Neural cell (in vitro differentiated cells): ENCODE results near the gene C22orf39. TPM values are rescaled to one million over a fixed set of nuclear protein-coding genes. Genes with fewer than 3 reads are reported as not detected.

Source experiments
- H2AFZ ChIP-seq: fragments of 200-600, 300-800 bp; sonication (generic), shearing (Covaris generic); 2 replicates; pipeline ENCODE4 v1.6.0; 2014; ENCODE audit warnings: low read depth, mild to moderate bottlenecking, antibody characterized with exemption, low read length, moderate library complexity
- H3F3A ChIP-seq: fragments of 200-600 bp; shearing (Covaris generic); 2 replicates; pipeline ENCODE4 v1.6.1; 2016; ENCODE audit warnings: mild to moderate bottlenecking, moderate library complexity, mixed read lengths, antibody characterized with exemption, low read length; ENCODE audit not compliant: insufficient read depth, poor library complexity, severe bottlenecking
- H3K27ac ChIP-seq: fragments of 200-600, 300-800 bp; sonication (generic), shearing (Covaris generic); 2 replicates; pipeline ENCODE4 v1.5.1; 2014; ENCODE audit warnings: mild to moderate bottlenecking, low read length, moderate library complexity
- H3K27me3 ChIP-seq: fragments of 300-800, 200-600 bp; sonication (generic), shearing (Covaris generic); 2 replicates; pipeline ENCODE4 v1.6.0; 2014; ENCODE audit warnings: mild to moderate bottlenecking, low read depth, low read length, moderate library complexity; ENCODE audit not compliant: insufficient read depth
- H3K36me3 ChIP-seq: fragments of 300-800, 200-600 bp; sonication (generic), shearing (Covaris generic); 2 replicates; pipeline ENCODE4 v1.5.1; 2014; ENCODE audit warnings: mild to moderate bottlenecking, antibody characterized with exemption, low read length, moderate library complexity; ENCODE audit not compliant: insufficient read depth
- H3K4me2 ChIP-seq: fragments of 300-800, 200-600 bp; sonication (generic), shearing (Covaris generic); 2 replicates; pipeline ENCODE4 v1.6.0; 2014; ENCODE audit warnings: mild to moderate bottlenecking, low read length
- H3K4me3 ChIP-seq: fragments of 300-800, 200-600 bp; sonication (generic), shearing (Covaris generic); 2 replicates; pipeline ENCODE4 v1.5.1; 2014; ENCODE audit warnings: mild to moderate bottlenecking, low read length, moderate library complexity
- H3K79me2 ChIP-seq: fragments of 200-600 bp; shearing (Covaris generic); replicated peaks from 2 replicates; pipeline ENCODE4 v1.6.0; 2014; ENCODE audit warnings: mild to moderate bottlenecking, low read length, moderate library complexity; ENCODE audit not compliant: insufficient read depth
- H3K9ac ChIP-seq: fragments of 300-800, 200-600 bp; sonication (generic), shearing (Covaris generic); 2 replicates; pipeline ENCODE4 v1.6.1; 2016; ENCODE audit warnings: mild to moderate bottlenecking, low read length, mixed read lengths
- H3K9me2 ChIP-seq: fragments of 200-600 bp; shearing (Covaris generic); 2 replicates; pipeline ENCODE4 v1.6.1; 2016; ENCODE audit warnings: mild to moderate bottlenecking, low read length, mixed read lengths; ENCODE audit not compliant: insufficient read depth
- H3K9me3 ChIP-seq: fragments of 200-600, 300-800 bp; sonication (generic), shearing (Covaris generic); 2 replicates; pipeline ENCODE4 v1.6.1; 2016; ENCODE audit warnings: mild to moderate bottlenecking, mixed run types, low read length, moderate library complexity, mixed read lengths
- H4K20me1 ChIP-seq: fragments of 200-600 bp; shearing (Covaris generic); 2 replicates; pipeline ENCODE4 v1.6.1; 2016; ENCODE audit warnings: mild to moderate bottlenecking, mixed run types; ENCODE audit not compliant: insufficient read depth
- CTCF ChIP-seq: fragments of 450-650 bp; IDR thresholded peaks from 2 replicates; pipeline ENCODE4 v1.5.1; 2014; ENCODE audit warnings: antibody characterized with exemption, mild to moderate bottlenecking, moderate library complexity; ENCODE audit not compliant: poor library complexity, severe bottlenecking
- EP300 ChIP-seq: fragments of 450-650 bp; conservative IDR thresholded peaks from 2 replicates; pipeline ENCODE4 v1.6.1; 2014; ENCODE audit warnings: antibody characterized with exemption, mild to moderate bottlenecking, moderate library complexity; ENCODE audit not compliant: poor library complexity, severe bottlenecking
- EZH2 ChIP-seq: fragments of 200-600, 300-800 bp; shearing (Covaris generic), sonication (generic); IDR thresholded peaks from 2 replicates; pipeline ENCODE4 v1.6.1; 2014; ENCODE audit warnings: antibody characterized with exemption, low read length, borderline replicate concordance, mild to moderate bottlenecking; ENCODE audit not compliant: insufficient read depth, poor library complexity, severe bottlenecking
- MXI1 ChIP-seq: fragments of 450-650 bp; conservative IDR thresholded peaks from 2 replicates; pipeline ENCODE4 v1.6.1; 2014; ENCODE audit warnings: antibody characterized with exemption, mild to moderate bottlenecking; ENCODE audit not compliant: poor library complexity, severe bottlenecking
- POLR2AphosphoS5 ChIP-seq: IDR thresholded peaks from 2 replicates; pipeline ENCODE4 v1.6.1; 2012
- RAD21 ChIP-seq: fragments of 450-650 bp; conservative IDR thresholded peaks from 2 replicates; pipeline ENCODE4 v1.6.1; 2014; ENCODE audit warnings: antibody characterized with exemption, mild to moderate bottlenecking, moderate library complexity
- REST ChIP-seq: IDR thresholded peaks from 2 replicates; pipeline ENCODE4 v1.6.1; 2012; ENCODE audit warnings: borderline replicate concordance
- SMC3 ChIP-seq: fragments of 450-650 bp; conservative IDR thresholded peaks from 2 replicates; pipeline ENCODE4 v1.6.1; 2014; ENCODE audit warnings: antibody characterized with exemption, mild to moderate bottlenecking, moderate library complexity; ENCODE audit not compliant: poor library complexity
- TAF1 ChIP-seq: IDR thresholded peaks from 2 replicates; pipeline ENCODE4 v1.6.1; 2012; ENCODE audit warnings: low read depth
- polyA plus RNA-seq: library from polyadenylated mRNA; depleted of rRNA; stranded (reverse); fragments of >200 nt; gene quantifications from 2 replicates; pipeline ENCODE4 v1.2.3, GENCODE V29; 2014

C22orf39 gene
- polyA plus RNA-seq, 1 donor from 2014 or later, result 94.9 TPM

- H3K4me2 ChIP-seq, result no peak overlapping the region
- H3K79me2 ChIP-seq, result no peaks in the 10 kb centered on the region
- peaks cover 3% of the 10 kb centered on the region for H3K36me3 ChIP-seq
- H3K27ac ChIP-seq, result no peak overlapping the region
- no peaks in the 10 kb centered on the region for H3K9me3 ChIP-seq
- no peaks in the 10 kb centered on the region for H3K9me2 ChIP-seq
- no peak overlapping the region for H3K9ac ChIP-seq
- TF ChIP-seq REST (no peak), MXI1 (no peak), RAD21 (no peak), EP300 (no peak), SMC3 (no peak), TAF1 (no peak), CTCF (no peak)
- H4K20me1 ChIP-seq, result no peaks in the 10 kb centered on the region
- H3F3A ChIP-seq, result no peaks in the 10 kb centered on the region
- H3K4me3 ChIP-seq, result no peak overlapping the region
- H2AFZ ChIP-seq, result no peak overlapping the region
- no peaks in the 10 kb centered on the region for H3K27me3 ChIP-seq
Observed at GRCh38 chr22:19471572-19471971, 24.1 kb upstream of the C22orf39 start.

GRCh38 chr22:19470010-19470409, 22.5 kb upstream of the C22orf39 start:
- Histone ChIP-seq H3K27ac (no peak overlapping the region), H3K36me3 (peaks cover 3% of the 10 kb centered on the region), H3K9me3 (no peaks in the 10 kb centered on the region), H2AFZ (no peak overlapping the region), H3K9me2 (no peaks in the 10 kb centered on the region), H3K27me3 (no peaks in the 10 kb centered on the region), H3K79me2 (no peaks in the 10 kb centered on the region), H3K4me3 (no peak overlapping the region), H3K4me2 (no peak overlapping the region), H4K20me1 (no peaks in the 10 kb centered on the region), H3K9ac (no peak overlapping the region), H3F3A (no peaks in the 10 kb centered on the region)
- no peak for TF ChIP-seq SMC3
- no peak for TF ChIP-seq MXI1
- no peak for TF ChIP-seq TAF1
- no peak for TF ChIP-seq RAD21

GRCh38 chr22:19469421-19469820, 21.9 kb upstream of the C22orf39 start:
- Histone ChIP-seq H3K4me2 (no peak overlapping the region), H3K36me3 (peaks cover 3% of the 10 kb centered on the region), H3K9ac (no peak overlapping the region), H3K79me2 (no peaks in the 10 kb centered on the region), H3F3A (no peaks in the 10 kb centered on the region), H3K9me2 (no peaks in the 10 kb centered on the region), H3K27me3 (no peaks in the 10 kb centered on the region), H3K9me3 (no peaks in the 10 kb centered on the region), H3K27ac (no peak overlapping the region), H2AFZ (no peak overlapping the region), H4K20me1 (no peaks in the 10 kb centered on the region), H3K4me3 (no peak overlapping the region)
- TF ChIP-seq TAF1, result no peak
- TF ChIP-seq MXI1, result no peak
- no peak for TF ChIP-seq CTCF
- no peak for TF ChIP-seq RAD21
- no peak for TF ChIP-seq REST
- no peak for TF ChIP-seq POLR2AphosphoS5
- no peak for TF ChIP-seq EZH2
- no peak for TF ChIP-seq SMC3
- no peak for TF ChIP-seq EP300
